Measurements from ENCODE around the gene OPN1MW2.
"Not testable (repeated sequence)": the region's sequence is repeated elsewhere in the genome, so short reads cannot be mapped to it uniquely, and the experiment has no call there.

The OPN1MW2 gene

DNA sequence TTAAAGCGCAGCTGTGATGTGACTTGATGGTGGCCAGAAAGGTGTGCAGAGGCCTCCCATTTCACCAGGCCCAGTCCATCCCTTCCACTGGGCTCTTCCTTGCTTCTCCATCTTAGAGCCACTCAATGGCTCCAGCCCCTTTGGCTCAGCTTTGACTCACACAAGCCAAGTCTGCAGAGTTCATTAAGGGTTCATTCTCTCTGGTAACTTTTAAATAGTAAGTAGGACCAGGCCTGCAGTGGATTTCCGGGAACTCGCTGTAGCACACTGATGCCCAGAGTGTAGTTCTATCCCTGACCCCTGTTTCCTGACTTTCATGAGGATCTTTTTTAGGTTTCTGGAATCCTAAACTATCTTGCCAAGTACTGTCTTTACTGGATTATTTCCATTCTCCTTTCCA is 49.7 kb downstream of the OPN1MW2 start:
- H3K4me3 ChIP-seq (ENCODE audit: low read depth, low read length): not testable (repeated sequence)

Data from iPS-11a (cell line).